ENCODE data around the gene PPP2R2D. TPM values are rescaled to one million over a fixed set of nuclear protein-coding genes. Genes with fewer than 3 reads are reported as not detected.

The PPP2R2D gene
- total RNA-seq, 2 experiments from 2014 or later = 37.4 to 38.5 TPM

DNA sequence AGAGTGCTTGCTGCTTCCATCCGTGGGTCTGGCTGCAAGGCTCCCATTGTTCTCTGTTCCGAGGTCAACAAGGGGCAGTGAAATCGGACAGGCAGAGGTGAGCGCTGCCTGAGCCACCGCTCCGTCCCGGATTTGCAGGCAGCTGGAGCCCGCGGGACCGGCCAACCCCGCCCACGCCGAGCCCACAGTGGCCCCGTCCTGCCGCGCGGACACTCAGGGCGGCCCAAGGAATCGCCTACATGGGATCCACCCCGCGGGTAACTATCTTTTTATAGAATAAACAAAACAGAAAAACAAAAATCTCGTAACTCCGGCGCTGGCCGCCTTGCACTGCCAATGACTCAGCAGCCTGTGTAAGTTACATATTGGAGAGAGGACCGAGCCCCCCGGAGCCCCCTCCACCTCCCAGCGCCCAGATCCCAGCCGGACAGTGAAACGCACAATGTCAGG lies 79.0 kb downstream of the PPP2R2D start:
- ChIA-PET POLR2A (no interaction called here), CTCF (ENCODE audit: unreplicated experiment) (no interaction called here)
- Histone ChIP-seq H3K9me3 (ENCODE audit: low read length) (no peaks in the 10 kb centered on the region), H3K36me3 (ENCODE audit: insufficient read depth, low read length) (peaks cover 26% of the 10 kb centered on the region; the same call in 1 of the 2 replicates), H3K27ac (ENCODE audit: low read depth, low read length, poor library complexity, severe bottlenecking) (no peak overlapping the region), H3K4me2 (ENCODE audit: low read length) (peak overlapping the region; percentile 47; the same call in 1 of the 2 replicates), H3K79me2 (ENCODE audit: insufficient read depth, low read depth, low read length) (peaks cover 51% of the 10 kb centered on the region; the same call in 1 of the 2 replicates), H3K4me3 (ENCODE audit: low read depth, low read length, poor library complexity, severe bottlenecking) (peak overlapping the region; percentile 83), H3K4me1 (ENCODE audit: insufficient read depth, low read length, poor library complexity, severe bottlenecking) (peaks cover 28% of the 10 kb centered on the region), H3K9me2 (ENCODE audit: insufficient read depth, low read length) (no peaks in the 10 kb centered on the region), H4K20me1 (ENCODE audit: insufficient read depth, low read length) (peaks cover 6% of the 10 kb centered on the region; the same call in 1 of the 2 replicates), H2AFZ (ENCODE audit: low read length) (no peak overlapping the region)
- no peak for DNase-seq (ENCODE audit: low spot score)
- BruUV-seq (replicated peaks) = no TSS peak
- intact Hi-C loops (cut with micrococcal nuclease; ENCODE audit: unreplicated experiment) = loop anchor here (10.0 kb wide), 1 partner anchor 165 kb away; no protein-coding TSS in a partner anchor
- no peak for TF ChIP-seq EZH2phosphoT487 (IDR thresholded peaks at IDR 0.05; ENCODE audit: borderline replicate concordance, low read depth, low read length)
- TF ChIP-seq, protein P1, sequence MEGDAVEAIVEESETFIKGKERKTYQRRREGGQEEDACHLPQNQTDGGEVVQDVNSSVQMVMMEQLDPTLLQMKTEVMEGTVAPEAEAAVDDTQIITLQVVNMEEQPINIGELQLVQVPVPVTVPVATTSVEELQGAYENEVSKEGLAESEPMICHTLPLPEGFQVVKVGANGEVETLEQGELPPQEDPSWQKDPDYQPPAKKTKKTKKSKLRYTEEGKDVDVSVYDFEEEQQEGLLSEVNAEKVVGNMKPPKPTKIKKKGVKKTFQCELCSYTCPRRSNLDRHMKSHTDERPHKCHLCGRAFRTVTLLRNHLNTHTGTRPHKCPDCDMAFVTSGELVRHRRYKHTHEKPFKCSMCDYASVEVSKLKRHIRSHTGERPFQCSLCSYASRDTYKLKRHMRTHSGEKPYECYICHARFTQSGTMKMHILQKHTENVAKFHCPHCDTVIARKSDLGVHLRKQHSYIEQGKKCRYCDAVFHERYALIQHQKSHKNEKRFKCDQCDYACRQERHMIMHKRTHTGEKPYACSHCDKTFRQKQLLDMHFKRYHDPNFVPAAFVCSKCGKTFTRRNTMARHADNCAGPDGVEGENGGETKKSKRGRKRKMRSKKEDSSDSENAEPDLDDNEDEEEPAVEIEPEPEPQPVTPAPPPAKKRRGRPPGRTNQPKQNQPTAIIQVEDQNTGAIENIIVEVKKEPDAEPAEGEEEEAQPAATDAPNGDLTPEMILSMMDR (conservative IDR thresholded peaks at IDR 0.05; ENCODE audit: low read length) = no peak

DNA sequence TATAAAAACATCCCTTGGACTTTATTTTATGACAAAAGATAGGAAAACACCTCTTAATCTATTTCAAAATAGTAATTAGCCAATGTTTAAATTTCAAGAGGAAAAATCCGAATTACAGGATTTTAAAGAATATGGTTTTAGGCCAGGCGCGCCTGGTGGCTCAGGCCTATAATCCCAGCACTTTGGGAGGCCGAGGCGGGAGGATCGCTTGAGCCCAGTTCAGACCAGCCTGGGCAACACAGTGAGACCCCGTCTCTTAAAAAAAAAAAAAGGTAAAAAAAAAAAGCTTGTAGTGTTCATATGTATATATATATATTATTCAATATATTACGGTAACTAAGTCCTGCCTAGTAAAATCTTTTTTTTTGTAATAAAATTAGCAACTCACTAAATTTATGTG lies 79.5 kb downstream of the PPP2R2D start:
- DNase-seq (ENCODE audit: low spot score) = no peak
- ChIA-PET CTCF (ENCODE audit: unreplicated experiment) (no interaction called here), POLR2A (interaction anchor here (0.6 kb wide), 1 partner anchor 150 kb away, joined by 3 read pairs; no protein-coding TSS in a partner anchor)
- intact Hi-C loops (cut with micrococcal nuclease; ENCODE audit: unreplicated experiment) = loop anchor here (10.0 kb wide), 1 partner anchor 164 kb away; no protein-coding TSS in a partner anchor
- peak overlapping the region; percentile 83 for H3K4me3 ChIP-seq (ENCODE audit: low read depth, low read length, poor library complexity, severe bottlenecking)
- H2AFZ ChIP-seq (ENCODE audit: low read length) = no peak overlapping the region
- H3K9me3 ChIP-seq (ENCODE audit: low read length) = no peaks in the 10 kb centered on the region
- peak overlapping the region; percentile 70 for H3K4me2 ChIP-seq (ENCODE audit: low read length)
- peaks cover 28% of the 10 kb centered on the region for H3K4me1 ChIP-seq (ENCODE audit: insufficient read depth, low read length, poor library complexity, severe bottlenecking)
- no TSS peak for BruUV-seq (replicated peaks)
- peaks cover 23% of the 10 kb centered on the region; the same call in 1 of the 2 replicates for H3K36me3 ChIP-seq (ENCODE audit: insufficient read depth, low read length)
- peaks cover 6% of the 10 kb centered on the region; the same call in 1 of the 2 replicates for H4K20me1 ChIP-seq (ENCODE audit: insufficient read depth, low read length)
- TF ChIP-seq, protein P1 (conservative IDR thresholded peaks at IDR 0.05; ENCODE audit: low read length) = no peak
- TF ChIP-seq EZH2phosphoT487 (IDR thresholded peaks at IDR 0.05; ENCODE audit: borderline replicate concordance, low read depth, low read length) = no peak
- H3K9me2 ChIP-seq (ENCODE audit: insufficient read depth, low read length) = no peaks in the 10 kb centered on the region
- no peak overlapping the region for H3K27ac ChIP-seq (ENCODE audit: low read depth, low read length, poor library complexity, severe bottlenecking)
- H3K79me2 ChIP-seq (ENCODE audit: insufficient read depth, low read depth, low read length) = peaks cover 48% of the 10 kb centered on the region; the same call in 1 of the 2 replicates

Data from OCI-LY7 (cell line).